Cardiac fibroblast (primary cell): ENCODE measurements around the gene SEPTIN8.

Experiments
- DNase-seq, 2 donors: peaks; one replicate each; pipeline versions ENCODE4 v3.0.0 to v3.0.0-alpha.2; 2010; ENCODE audit warnings: low read depth in 2 of 2
- H3K4me3 ChIP-seq, 2 donors: replicated peaks in 1 of 2; 1 replicate in 1 of 2; 2 replicates in 1 of 2; pipeline ENCODE4 v1.5.1; 2011; ENCODE audit warnings: low read depth in 2 of 2, low read length in 2 of 2, mild to moderate bottlenecking in 2 of 2, moderate library complexity in 1 of 2
- TF ChIP-seq, protein P1 (sequence below): IDR thresholded peaks from one replicate; pipeline ENCODE4 v1.5.1; 2011; ENCODE audit warnings: low read depth, mild to moderate bottlenecking, low read length, inconsistent platforms

SEPTIN8 gene

DNA sequence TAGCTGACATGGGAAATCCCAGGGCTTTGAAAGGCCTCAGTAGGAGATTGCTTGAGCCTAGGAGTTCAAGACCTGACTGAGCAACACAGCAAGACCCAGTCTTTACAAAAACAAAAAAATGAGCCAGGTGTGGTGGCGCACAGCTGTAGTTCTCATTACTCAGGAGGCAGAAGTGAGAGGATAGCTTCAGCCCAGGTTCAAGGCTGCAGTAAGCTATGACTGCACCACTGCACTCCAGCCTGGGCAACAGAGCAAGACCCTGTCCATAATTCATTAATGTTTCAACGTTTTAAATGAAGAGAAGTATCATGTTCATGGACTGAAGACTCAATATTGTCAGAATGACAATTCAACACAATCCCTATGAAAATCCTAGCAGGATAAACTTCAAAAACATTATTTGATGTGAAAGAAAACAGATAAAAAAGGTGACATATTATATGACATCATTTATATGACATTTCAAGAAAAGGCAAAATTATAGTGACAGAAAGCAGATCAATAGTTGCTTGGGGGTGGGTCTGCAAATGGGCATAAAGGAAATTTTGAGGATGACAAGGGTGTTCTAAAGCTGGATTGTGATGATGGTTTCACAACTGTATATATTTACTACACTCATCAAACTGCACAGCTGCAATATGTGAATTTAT lies 43.4 kb downstream of the SEPTIN8 start:
- no peak overlapping the region for H3K4me3 ChIP-seq
- TF ChIP-seq, protein P1, sequence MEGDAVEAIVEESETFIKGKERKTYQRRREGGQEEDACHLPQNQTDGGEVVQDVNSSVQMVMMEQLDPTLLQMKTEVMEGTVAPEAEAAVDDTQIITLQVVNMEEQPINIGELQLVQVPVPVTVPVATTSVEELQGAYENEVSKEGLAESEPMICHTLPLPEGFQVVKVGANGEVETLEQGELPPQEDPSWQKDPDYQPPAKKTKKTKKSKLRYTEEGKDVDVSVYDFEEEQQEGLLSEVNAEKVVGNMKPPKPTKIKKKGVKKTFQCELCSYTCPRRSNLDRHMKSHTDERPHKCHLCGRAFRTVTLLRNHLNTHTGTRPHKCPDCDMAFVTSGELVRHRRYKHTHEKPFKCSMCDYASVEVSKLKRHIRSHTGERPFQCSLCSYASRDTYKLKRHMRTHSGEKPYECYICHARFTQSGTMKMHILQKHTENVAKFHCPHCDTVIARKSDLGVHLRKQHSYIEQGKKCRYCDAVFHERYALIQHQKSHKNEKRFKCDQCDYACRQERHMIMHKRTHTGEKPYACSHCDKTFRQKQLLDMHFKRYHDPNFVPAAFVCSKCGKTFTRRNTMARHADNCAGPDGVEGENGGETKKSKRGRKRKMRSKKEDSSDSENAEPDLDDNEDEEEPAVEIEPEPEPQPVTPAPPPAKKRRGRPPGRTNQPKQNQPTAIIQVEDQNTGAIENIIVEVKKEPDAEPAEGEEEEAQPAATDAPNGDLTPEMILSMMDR: no peak
- DNase-seq: no peak

DNA sequence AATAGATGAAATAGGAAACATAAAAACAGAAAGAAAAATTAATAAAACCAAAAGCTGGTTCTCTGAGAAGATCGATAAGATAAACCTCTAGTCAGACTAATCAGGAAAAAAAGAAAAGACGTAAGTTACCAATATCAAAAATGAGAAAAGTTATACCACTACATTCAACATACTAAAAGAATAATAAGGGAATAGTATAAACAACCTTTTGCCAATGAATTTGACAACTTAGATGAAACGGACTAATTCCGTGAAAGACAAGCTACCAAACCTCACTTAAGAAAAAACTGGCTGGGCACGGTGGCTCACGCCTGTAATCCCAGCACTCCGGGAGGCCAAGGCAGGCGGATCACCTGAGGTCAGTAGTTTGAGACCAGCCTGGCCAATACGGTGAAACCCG lies 47.1 kb downstream of the SEPTIN8 start:
- DNase-seq: no peak
- TF ChIP-seq, protein P1: no peak
- no peak overlapping the region for H3K4me3 ChIP-seq

DNA sequence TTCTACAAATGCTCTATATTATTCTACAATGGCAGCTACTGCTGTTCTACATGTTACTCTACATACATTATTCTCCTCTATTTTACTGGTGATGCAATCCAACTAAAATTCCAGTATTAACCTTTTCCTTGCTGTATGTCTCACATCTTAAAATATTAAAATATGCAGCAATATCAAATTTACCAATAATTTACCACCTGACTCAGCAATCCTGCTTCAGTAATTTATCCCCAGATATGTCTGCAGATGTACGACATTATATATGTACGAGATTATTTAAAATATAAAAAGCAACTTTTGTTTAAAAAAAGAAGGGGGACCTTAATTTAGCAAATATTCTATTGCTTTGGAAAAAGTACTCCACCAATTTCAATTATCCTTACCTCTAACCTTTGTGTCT lies 51.3 kb downstream of the SEPTIN8 start:
- DNase-seq: no peak
- TF ChIP-seq, protein P1: no peak
- H3K4me3 ChIP-seq: no peak overlapping the region

DNA sequence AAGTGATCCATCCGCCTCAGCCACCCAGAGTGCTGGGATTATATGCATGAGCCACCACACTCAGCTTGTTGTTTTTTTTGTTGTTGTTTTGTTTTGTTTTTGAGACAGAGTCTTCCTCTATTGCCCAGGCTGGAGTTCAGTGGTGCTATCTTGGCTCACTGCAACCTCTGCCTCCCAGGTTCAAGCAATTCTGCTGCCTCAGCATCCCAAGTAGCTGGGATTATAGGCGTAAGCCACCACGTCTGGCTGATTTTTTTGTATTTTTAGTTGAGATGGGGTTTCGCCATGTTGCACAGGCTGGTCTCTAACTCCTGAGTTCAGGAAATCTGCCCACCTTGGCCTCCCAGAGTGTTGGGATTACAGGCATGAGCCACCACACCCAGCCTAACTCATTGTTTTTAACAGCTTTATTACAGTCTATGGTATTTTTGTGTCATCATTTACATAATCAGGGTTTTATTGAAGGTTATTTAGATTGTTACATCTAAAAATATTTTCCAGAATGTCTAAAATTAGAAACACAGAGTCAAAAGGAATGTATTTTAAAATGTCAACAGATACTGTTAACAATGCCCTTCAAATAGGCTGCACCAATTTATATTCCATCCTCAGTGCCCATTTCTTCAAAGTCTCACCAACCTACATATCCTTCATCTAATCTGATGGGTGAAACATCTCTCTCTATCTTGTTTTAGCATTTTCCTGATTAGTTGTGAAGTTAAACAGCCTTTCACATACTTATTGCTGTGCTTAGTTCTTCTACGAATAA lies 58.3 kb downstream of the SEPTIN8 start:
- TF ChIP-seq, protein P1: no peak
- DNase-seq: no peak
- no peak overlapping the region for H3K4me3 ChIP-seq

DNA sequence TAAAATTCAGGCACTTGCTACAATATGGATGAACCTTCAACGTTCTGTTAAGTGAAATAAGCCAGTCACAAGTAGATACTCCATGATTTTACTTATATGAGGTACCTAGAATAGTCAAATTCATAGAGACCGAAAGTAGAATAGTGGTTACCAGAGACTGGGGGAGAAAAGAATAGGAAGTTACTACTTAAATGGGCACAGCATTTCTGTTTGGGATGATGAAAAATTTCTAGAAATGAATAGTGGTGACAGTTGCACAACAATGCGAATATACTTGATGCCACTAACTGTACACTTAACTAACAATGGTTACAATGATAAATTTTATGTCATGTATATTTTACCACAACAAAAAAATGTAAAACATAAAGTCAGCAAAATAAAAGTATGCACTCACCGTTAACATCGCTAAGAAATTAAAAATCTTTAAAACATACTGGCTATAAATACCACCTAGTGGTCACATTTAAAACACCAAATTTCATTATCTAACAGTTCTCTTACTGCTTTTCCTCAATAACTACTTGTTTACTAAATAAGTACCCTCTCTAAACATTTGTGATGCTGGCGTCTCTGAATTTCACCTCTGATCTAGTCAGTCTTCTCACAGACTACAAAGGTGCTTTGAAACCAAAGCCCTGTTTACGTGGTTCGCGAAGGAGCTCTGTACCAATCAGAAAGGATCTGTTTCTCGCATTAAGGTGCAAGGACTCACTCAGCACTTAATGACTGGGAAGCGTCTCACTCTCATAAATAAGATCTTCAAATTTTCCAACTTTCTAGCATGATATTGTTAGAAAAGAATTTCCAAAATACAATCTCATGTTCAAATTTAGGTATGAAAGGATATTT lies 62.4 kb downstream of the SEPTIN8 start:
- DNase-seq: peak; percentile 30 to 38
- H3K4me3 ChIP-seq: no peak overlapping the region
- TF ChIP-seq, protein P1: peak; percentile 23

DNA sequence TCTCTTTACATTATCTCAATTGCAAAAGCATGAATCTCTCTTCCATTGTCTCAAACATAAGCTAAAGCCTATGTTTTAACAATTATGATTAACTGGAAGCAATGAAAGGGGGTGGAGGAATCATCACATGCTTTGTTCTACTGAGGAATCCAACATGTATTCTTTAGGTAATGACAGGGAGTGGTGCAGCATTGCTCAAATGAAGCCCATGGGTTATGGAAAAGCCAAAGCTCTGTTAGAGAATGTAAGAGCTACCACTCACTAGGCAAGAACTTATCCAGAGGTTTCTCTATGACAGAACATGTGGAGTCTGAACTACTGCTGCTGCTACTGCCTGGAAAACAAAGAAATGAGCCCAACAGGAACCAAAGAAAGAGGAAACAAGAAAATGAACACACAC lies 68.4 kb downstream of the SEPTIN8 start:
- DNase-seq: no peak
- no peak overlapping the region for H3K4me3 ChIP-seq
- TF ChIP-seq, protein P1: no peak
